ENCODE results near the gene CYP51A1. TPM values are rescaled to one million over a fixed set of nuclear protein-coding genes. Genes with fewer than 3 reads are reported as not detected.

The CYP51A1 gene
- polyA plus RNA-seq, 2 of the 4 experiments (the other 2 are of a cell fraction) = 12.6 to 57.3 TPM

DNA sequence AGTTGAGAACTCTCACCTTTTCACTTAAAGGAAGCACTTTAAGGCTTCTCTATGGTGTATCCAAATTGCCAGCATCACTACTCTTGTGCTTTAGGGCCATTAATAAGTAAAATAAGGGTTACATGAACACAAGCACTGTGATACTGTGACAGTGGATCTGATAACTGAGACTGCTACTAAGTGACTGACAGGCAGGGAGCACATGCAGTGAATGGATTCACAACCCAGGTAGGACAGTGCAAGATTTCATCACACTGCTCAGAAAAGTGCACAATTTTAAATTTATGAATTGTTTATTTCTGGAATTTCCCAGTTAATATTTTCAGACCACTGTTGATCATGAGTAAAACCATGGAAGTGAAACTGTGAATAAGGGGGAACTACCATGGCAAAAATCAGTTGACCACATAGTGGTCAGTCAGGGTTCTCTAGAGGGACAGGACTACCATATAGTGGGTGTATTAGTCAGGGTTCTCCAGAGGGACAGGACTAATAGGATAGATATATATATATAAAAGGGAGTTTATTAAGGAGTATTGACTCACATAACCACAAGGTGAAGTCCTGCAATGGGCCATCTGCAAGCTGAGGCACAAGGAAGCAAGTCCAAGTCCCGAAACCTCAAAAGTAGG, 20.9 kb upstream of the CYP51A1 start:
- TF ChIP-seq HDAC2 (IDR thresholded peaks at IDR 0.05) = no peak
- TF ChIP-seq, protein P1, sequence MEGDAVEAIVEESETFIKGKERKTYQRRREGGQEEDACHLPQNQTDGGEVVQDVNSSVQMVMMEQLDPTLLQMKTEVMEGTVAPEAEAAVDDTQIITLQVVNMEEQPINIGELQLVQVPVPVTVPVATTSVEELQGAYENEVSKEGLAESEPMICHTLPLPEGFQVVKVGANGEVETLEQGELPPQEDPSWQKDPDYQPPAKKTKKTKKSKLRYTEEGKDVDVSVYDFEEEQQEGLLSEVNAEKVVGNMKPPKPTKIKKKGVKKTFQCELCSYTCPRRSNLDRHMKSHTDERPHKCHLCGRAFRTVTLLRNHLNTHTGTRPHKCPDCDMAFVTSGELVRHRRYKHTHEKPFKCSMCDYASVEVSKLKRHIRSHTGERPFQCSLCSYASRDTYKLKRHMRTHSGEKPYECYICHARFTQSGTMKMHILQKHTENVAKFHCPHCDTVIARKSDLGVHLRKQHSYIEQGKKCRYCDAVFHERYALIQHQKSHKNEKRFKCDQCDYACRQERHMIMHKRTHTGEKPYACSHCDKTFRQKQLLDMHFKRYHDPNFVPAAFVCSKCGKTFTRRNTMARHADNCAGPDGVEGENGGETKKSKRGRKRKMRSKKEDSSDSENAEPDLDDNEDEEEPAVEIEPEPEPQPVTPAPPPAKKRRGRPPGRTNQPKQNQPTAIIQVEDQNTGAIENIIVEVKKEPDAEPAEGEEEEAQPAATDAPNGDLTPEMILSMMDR (IDR thresholded peaks at IDR 0.05) = no peak
- no peak for TF ChIP-seq RAD21 (conservative IDR thresholded peaks at IDR 0.05 in 1 of 2, IDR thresholded peaks at IDR 0.05 in 1 of 2)
- TF ChIP-seq MAFK (IDR thresholded peaks at IDR 0.05; ENCODE audit: partially characterized antibody) = no peak
- TF ChIP-seq, protein P2, sequence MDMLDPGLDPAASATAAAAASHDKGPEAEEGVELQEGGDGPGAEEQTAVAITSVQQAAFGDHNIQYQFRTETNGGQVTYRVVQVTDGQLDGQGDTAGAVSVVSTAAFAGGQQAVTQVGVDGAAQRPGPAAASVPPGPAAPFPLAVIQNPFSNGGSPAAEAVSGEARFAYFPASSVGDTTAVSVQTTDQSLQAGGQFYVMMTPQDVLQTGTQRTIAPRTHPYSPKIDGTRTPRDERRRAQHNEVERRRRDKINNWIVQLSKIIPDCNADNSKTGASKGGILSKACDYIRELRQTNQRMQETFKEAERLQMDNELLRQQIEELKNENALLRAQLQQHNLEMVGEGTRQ (IDR thresholded peaks at IDR 0.05) = no peak
- no peak for TF ChIP-seq ZFP36 (IDR thresholded peaks at IDR 0.05; ENCODE audit: borderline replicate concordance, partially characterized antibody)
- TF ChIP-seq EHF (CRISPR knock-in tag; IDR thresholded peaks at IDR 0.05) = no peak
- no peak for TF ChIP-seq CHD4 (IDR thresholded peaks at IDR 0.05; ENCODE audit: borderline replicate concordance)
- TF ChIP-seq ZSCAN20 (CRISPR knock-in tag; IDR thresholded peaks at IDR 0.05) = no peak
- TF ChIP-seq NFE2L2 (conservative IDR thresholded peaks at IDR 0.05; ENCODE audit: low read length) = no peak
- no peak for TF ChIP-seq KDM5A (IDR thresholded peaks at IDR 0.05)
- no peak for TF ChIP-seq BHLHE40 (IDR thresholded peaks at IDR 0.05; ENCODE audit: low read depth, low read length)
- no peak for TF ChIP-seq EP300 (IDR thresholded peaks at IDR 0.05)
- no peak for TF ChIP-seq TP53 (CRISPR knock-in tag; IDR thresholded peaks at IDR 0.05)
- TF ChIP-seq SREBF2 (IDR thresholded peaks at IDR 0.05) = no peak
- TF ChIP-seq, protein P3, sequence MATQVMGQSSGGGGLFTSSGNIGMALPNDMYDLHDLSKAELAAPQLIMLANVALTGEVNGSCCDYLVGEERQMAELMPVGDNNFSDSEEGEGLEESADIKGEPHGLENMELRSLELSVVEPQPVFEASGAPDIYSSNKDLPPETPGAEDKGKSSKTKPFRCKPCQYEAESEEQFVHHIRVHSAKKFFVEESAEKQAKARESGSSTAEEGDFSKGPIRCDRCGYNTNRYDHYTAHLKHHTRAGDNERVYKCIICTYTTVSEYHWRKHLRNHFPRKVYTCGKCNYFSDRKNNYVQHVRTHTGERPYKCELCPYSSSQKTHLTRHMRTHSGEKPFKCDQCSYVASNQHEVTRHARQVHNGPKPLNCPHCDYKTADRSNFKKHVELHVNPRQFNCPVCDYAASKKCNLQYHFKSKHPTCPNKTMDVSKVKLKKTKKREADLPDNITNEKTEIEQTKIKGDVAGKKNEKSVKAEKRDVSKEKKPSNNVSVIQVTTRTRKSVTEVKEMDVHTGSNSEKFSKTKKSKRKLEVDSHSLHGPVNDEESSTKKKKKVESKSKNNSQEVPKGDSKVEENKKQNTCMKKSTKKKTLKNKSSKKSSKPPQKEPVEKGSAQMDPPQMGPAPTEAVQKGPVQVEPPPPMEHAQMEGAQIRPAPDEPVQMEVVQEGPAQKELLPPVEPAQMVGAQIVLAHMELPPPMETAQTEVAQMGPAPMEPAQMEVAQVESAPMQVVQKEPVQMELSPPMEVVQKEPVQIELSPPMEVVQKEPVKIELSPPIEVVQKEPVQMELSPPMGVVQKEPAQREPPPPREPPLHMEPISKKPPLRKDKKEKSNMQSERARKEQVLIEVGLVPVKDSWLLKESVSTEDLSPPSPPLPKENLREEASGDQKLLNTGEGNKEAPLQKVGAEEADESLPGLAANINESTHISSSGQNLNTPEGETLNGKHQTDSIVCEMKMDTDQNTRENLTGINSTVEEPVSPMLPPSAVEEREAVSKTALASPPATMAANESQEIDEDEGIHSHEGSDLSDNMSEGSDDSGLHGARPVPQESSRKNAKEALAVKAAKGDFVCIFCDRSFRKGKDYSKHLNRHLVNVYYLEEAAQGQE (IDR thresholded peaks at IDR 0.05) = no peak
- no peak for TF ChIP-seq HOXA7 (CRISPR knock-in tag; IDR thresholded peaks at IDR 0.05)
- TF ChIP-seq, protein P4, sequence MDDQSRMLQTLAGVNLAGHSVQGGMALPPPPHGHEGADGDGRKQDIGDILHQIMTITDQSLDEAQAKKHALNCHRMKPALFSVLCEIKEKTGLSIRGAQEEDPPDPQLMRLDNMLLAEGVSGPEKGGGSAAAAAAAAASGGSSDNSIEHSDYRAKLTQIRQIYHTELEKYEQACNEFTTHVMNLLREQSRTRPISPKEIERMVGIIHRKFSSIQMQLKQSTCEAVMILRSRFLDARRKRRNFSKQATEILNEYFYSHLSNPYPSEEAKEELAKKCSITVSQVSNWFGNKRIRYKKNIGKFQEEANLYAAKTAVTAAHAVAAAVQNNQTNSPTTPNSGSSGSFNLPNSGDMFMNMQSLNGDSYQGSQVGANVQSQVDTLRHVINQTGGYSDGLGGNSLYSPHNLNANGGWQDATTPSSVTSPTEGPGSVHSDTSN (IDR thresholded peaks at IDR 0.05) = no peak
- TF ChIP-seq, protein P5, sequence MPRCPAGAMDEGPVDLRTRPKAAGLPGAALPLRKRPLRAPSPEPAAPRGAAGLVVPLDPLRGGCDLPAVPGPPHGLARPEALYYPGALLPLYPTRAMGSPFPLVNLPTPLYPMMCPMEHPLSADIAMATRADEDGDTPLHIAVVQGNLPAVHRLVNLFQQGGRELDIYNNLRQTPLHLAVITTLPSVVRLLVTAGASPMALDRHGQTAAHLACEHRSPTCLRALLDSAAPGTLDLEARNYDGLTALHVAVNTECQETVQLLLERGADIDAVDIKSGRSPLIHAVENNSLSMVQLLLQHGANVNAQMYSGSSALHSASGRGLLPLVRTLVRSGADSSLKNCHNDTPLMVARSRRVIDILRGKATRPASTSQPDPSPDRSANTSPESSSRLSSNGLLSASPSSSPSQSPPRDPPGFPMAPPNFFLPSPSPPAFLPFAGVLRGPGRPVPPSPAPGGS (IDR thresholded peaks at IDR 0.05) = no peak
- POLR2A ChIA-PET = no interaction called here
- Histone ChIP-seq H3K4me3 (no peak overlapping the region), H3K4me2 (no peak overlapping the region), H3K9me3 (no peaks in the 10 kb centered on the region), H3K27ac (no peak overlapping the region), H3K4me1 (no peaks in the 10 kb centered on the region)
- ATAC-seq = no peak
- WGBS (ENCODE audit: missing lambda C conversion rate) = 73% methylated on average over 1 of the region's 1 CpG
- no peak for DNase-seq (ENCODE audit: low read depth in 1 of 2, low spot score in 1 of 2)
- CTCF ChIA-PET = no interaction called here
- FAIRE-seq = no peak
